Measurements from ENCODE around the gene ENPP3.

ENPP3 gene

GRCh38 chr6:131778169-131778568 is 141.1 kb downstream of the ENPP3 start:
- TF ChIP-seq POLR2A (IDR thresholded peaks at IDR 0.05; ENCODE audit: low read depth, low read length) (no peak), POLR2AphosphoS5 (IDR thresholded peaks at IDR 0.05; ENCODE audit: low read depth, low read length) (no peak), TAF1 (IDR thresholded peaks at IDR 0.05; ENCODE audit: borderline replicate concordance, low read depth, low read length) (no peak)
- DNase-seq (ENCODE audit: insufficient read length) (no peak), FAIRE-seq (no peak)

- FAIRE-seq (no peak), DNase-seq (ENCODE audit: insufficient read length) (no peak)
- TF ChIP-seq POLR2AphosphoS5 (IDR thresholded peaks at IDR 0.05; ENCODE audit: low read depth, low read length): no peak
- TF ChIP-seq POLR2A (IDR thresholded peaks at IDR 0.05; ENCODE audit: low read depth, low read length): no peak
- no peak for TF ChIP-seq TAF1 (IDR thresholded peaks at IDR 0.05; ENCODE audit: borderline replicate concordance, low read depth, low read length)
Observed at GRCh38 chr6:131779304-131779703, 142.2 kb downstream of the ENPP3 start.

- no peak for FAIRE-seq
- no peak for DNase-seq (ENCODE audit: insufficient read length)
- TF ChIP-seq TAF1 (IDR thresholded peaks at IDR 0.05; ENCODE audit: borderline replicate concordance, low read depth, low read length) (no peak), POLR2AphosphoS5 (IDR thresholded peaks at IDR 0.05; ENCODE audit: low read depth, low read length) (no peak), POLR2A (IDR thresholded peaks at IDR 0.05; ENCODE audit: low read depth, low read length) (no peak)
Observed at GRCh38 chr6:131780600-131780999, 143.5 kb downstream of the ENPP3 start.

- FAIRE-seq (no peak), DNase-seq (ENCODE audit: insufficient read length) (no peak)
- TF ChIP-seq POLR2A (IDR thresholded peaks at IDR 0.05; ENCODE audit: low read depth, low read length) (no peak), TAF1 (IDR thresholded peaks at IDR 0.05; ENCODE audit: borderline replicate concordance, low read depth, low read length) (no peak), POLR2AphosphoS5 (IDR thresholded peaks at IDR 0.05; ENCODE audit: low read depth, low read length) (no peak)
Observed at GRCh38 chr6:131781687-131782086, 144.6 kb downstream of the ENPP3 start.

GRCh38 chr6:131782764-131783163 is 145.7 kb downstream of the ENPP3 start:
- DNase-seq (ENCODE audit: insufficient read length): no peak
- no peak for FAIRE-seq
- no peak for TF ChIP-seq TAF1 (IDR thresholded peaks at IDR 0.05; ENCODE audit: borderline replicate concordance, low read depth, low read length)
- no peak for TF ChIP-seq POLR2A (IDR thresholded peaks at IDR 0.05; ENCODE audit: low read depth, low read length)
- no peak for TF ChIP-seq POLR2AphosphoS5 (IDR thresholded peaks at IDR 0.05; ENCODE audit: low read depth, low read length)

GRCh38 chr6:131784561-131784960 is 147.5 kb downstream of the ENPP3 start:
- no peak for TF ChIP-seq TAF1 (IDR thresholded peaks at IDR 0.05; ENCODE audit: borderline replicate concordance, low read depth, low read length)
- no peak for TF ChIP-seq POLR2A (IDR thresholded peaks at IDR 0.05; ENCODE audit: low read depth, low read length)
- TF ChIP-seq POLR2AphosphoS5 (IDR thresholded peaks at IDR 0.05; ENCODE audit: low read depth, low read length): no peak
- no peak for FAIRE-seq
- no peak for DNase-seq (ENCODE audit: insufficient read length)

- TF ChIP-seq POLR2AphosphoS5 (IDR thresholded peaks at IDR 0.05; ENCODE audit: low read depth, low read length) (no peak), POLR2A (IDR thresholded peaks at IDR 0.05; ENCODE audit: low read depth, low read length) (no peak), TAF1 (IDR thresholded peaks at IDR 0.05; ENCODE audit: borderline replicate concordance, low read depth, low read length) (no peak)
- no peak for DNase-seq (ENCODE audit: insufficient read length)
- FAIRE-seq: no peak
Observed at GRCh38 chr6:131787079-131787478, 150.0 kb downstream of the ENPP3 start.

- no peak for DNase-seq (ENCODE audit: insufficient read length)
- no peak for FAIRE-seq
- TF ChIP-seq POLR2AphosphoS5 (IDR thresholded peaks at IDR 0.05; ENCODE audit: low read depth, low read length) (no peak), POLR2A (IDR thresholded peaks at IDR 0.05; ENCODE audit: low read depth, low read length) (no peak), TAF1 (IDR thresholded peaks at IDR 0.05; ENCODE audit: borderline replicate concordance, low read depth, low read length) (no peak)
Observed at GRCh38 chr6:131787766-131788712, 150.9 kb downstream of the ENPP3 start.

- DNase-seq (ENCODE audit: insufficient read length) (no peak), FAIRE-seq (no peak)
- TF ChIP-seq TAF1 (IDR thresholded peaks at IDR 0.05; ENCODE audit: borderline replicate concordance, low read depth, low read length) (no peak), POLR2AphosphoS5 (IDR thresholded peaks at IDR 0.05; ENCODE audit: low read depth, low read length) (no peak), POLR2A (IDR thresholded peaks at IDR 0.05; ENCODE audit: low read depth, low read length) (no peak)
Observed at GRCh38 chr6:131789219-131789618, 152.1 kb downstream of the ENPP3 start.

GRCh38 chr6:131791476-131791875 is 154.4 kb downstream of the ENPP3 start:
- DNase-seq (ENCODE audit: insufficient read length): no peak
- TF ChIP-seq POLR2AphosphoS5 (IDR thresholded peaks at IDR 0.05; ENCODE audit: low read depth, low read length) (no peak), TAF1 (IDR thresholded peaks at IDR 0.05; ENCODE audit: borderline replicate concordance, low read depth, low read length) (no peak), POLR2A (IDR thresholded peaks at IDR 0.05; ENCODE audit: low read depth, low read length) (no peak)
- FAIRE-seq: no peak

- FAIRE-seq: no peak
- TF ChIP-seq POLR2AphosphoS5 (IDR thresholded peaks at IDR 0.05; ENCODE audit: low read depth, low read length): no peak
- TF ChIP-seq POLR2A (IDR thresholded peaks at IDR 0.05; ENCODE audit: low read depth, low read length): no peak
- TF ChIP-seq TAF1 (IDR thresholded peaks at IDR 0.05; ENCODE audit: borderline replicate concordance, low read depth, low read length): no peak
- no peak for DNase-seq (ENCODE audit: insufficient read length)
Observed at GRCh38 chr6:131792091-131792496, 155.0 kb downstream of the ENPP3 start.

- DNase-seq (ENCODE audit: insufficient read length): no peak
- TF ChIP-seq POLR2AphosphoS5 (IDR thresholded peaks at IDR 0.05; ENCODE audit: low read depth, low read length) (no peak), POLR2A (IDR thresholded peaks at IDR 0.05; ENCODE audit: low read depth, low read length) (no peak), TAF1 (IDR thresholded peaks at IDR 0.05; ENCODE audit: borderline replicate concordance, low read depth, low read length) (no peak)
- no peak for FAIRE-seq
Observed at GRCh38 chr6:131795366-131795765, 158.3 kb downstream of the ENPP3 start.
